NCI-H510A treated with DMSO at 0.1 percent for 48 hours (cell line): ENCODE results near the gene ANGPT4.
"Not testable (repeated sequence)": the region's sequence is repeated elsewhere in the genome, so short reads cannot be mapped to it uniquely, and the experiment has no call there.

Source experiments
- DNase-seq: peaks from one replicate; lab custom pipeline; 2025; lab: John Stamatoyannopoulos, UW

ANGPT4 gene

DNA sequence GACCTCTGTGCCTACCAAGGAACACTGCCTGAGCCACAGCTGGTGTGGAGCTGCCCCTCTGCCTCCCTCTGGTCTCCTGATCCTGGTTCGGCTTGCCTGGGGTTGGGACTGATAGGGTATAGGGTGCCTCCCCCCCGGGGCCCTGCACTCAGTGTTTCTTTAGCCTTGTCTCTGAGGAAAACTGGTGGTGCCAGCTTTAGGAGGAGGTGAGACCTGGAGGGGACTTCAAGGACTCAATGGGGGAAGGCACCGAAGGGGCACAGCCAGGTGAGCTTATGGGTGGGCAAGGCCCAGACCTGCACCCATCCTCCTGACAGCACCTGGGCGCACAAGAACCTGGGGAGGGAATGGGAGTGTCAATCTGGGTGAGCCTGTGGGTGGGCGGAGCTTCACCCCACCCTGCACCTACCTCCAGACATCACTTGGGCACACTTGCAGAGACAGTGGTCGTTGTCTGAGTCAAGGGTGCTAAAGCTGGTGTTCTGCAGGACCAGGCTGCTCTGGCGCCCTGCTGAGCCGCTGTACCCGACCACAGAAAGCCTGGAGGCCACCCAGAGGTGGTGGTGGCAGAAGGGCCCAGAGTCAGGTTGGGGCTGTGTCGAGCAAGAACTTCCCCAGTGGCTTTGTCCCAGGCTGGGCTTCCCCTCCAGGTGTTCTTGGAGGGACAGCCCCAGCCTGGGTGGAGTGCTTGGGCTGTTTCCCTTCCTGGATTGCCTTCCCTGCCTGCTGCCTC is 42.1 kb downstream of the ANGPT4 start:
- no peak for DNase-seq

DNA sequence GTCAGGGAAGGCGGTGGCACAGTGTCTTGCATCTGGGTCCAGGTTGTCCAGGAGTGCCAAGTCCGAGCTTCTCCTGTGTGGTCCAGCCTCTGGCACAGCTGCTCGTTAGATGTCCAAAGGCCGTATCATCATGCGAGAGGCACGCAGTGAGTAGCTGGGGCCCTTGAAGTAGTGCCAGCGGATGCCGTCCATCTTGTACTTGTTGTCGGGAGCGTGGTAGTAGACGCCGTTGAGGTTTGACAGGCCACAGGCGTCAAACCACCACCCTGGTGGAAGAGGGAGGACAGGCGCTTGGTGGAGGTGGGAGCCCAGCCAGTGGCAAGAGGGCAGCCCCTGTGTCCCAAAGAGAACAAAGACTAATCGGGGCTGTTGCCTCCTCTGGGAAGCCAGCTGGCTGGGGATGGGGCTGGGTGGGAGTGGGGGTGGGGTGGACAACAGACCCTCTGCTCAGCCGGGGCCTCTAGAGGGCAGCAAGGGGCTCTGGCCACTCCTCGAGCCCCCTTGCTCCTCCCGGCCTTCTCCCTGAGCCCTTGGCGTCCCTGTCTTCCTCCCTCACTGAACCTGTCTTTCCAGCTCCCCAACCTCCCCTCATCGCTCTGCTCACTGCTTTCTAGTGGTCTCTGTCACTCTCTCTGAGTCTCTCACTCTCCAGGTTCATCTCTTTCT is 43.1 kb downstream of the ANGPT4 start:
- DNase-seq, result no peak

DNA sequence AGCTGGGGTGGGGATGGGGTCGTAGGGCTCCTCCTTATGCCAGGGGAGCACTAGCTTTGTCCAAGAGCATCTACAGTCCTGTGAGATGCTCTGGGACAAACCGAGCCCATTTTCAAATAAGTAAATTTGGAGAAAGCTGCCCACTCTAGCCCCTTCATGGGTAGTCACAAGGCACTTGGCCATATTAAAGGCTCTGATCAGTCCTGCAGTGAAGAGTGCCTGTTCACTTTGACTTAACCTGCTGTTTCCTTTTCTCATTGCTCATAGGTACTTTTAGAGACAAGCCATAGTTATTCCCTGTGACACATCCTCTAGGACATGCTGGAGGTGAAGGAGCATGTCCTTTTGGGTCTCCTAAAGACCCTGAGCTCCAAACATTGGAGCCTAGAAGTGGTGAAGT is 44.2 kb downstream of the ANGPT4 start:
- no peak for DNase-seq

DNA sequence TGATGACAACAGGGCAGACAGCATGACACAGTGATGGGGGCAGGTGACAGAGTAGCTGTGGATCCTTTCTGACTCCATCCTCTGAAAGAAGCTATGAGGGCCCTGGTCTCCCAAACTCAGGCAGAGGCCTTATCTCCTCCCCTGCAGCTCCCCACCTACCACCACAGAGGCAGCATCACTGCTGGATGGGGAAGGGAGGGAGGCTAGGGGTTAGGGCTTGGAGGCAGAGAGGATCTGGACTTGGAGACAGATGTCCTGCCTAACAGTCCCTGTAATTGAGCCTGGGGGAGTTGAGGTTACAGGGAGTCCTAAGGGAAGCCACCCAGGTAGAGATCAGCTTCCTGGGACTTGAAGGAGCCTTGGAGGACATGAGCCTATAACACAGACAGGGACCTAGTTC is 44.7 kb downstream of the ANGPT4 start:
- no peak for DNase-seq

DNA sequence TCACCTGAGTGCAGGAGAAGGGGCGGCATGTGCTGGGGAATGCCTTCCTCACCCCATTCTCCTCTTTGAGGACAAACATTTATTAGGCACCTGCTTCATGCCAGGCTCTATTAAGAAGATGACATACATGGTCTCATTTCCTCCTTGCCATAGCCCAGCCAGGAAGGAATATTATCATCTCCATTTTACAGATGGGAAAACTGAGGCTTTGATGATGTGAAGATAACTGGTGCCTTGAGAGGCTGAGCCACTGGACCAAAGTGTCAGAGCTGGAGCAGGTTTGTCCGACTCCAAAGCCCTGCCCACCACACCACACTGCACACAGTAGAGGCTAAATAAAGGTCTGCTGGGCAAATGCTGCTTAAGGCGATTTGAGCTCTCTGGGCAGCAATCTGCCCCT is 45.4 kb downstream of the ANGPT4 start:
- no peak for DNase-seq

DNA sequence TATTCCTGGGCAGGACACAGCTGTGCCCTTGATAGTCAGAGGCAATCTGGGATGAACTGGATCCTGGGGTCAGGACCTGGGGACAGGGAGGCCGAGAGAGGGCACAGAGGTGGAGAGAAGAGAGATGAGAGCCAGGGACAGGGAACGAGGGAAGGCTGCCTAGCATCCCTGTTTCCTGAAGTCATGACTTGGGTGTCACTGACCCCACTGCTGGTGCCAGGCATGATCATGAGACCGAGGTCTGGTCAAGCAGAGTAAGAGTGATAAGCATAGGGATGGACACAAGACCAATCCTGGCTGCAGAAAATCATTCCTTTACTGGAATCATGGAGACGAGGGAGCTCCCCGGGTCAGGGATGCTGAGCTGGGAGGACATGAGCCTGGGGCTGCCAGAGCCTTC is 46.5 kb downstream of the ANGPT4 start:
- no peak for DNase-seq

DNA sequence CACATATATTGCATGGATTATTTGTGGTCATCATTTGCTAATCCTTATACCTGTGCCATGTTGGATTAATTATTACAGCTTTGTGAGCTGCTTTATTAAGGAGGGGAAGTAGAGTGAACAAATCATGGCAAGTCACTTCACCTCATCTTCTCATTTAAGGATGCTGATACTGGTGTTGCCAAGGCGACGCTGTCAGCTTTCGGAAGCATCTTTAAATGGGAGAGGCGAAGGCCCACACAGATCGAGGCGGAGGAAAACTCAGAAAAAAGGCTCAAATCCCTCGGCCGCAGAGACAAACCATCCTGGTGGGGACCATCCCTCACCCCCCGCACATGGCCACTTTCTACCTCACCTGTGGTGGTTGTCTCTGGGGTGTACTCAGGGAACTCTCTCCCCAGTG is 47.9 kb downstream of the ANGPT4 start:
- no peak for DNase-seq

DNA sequence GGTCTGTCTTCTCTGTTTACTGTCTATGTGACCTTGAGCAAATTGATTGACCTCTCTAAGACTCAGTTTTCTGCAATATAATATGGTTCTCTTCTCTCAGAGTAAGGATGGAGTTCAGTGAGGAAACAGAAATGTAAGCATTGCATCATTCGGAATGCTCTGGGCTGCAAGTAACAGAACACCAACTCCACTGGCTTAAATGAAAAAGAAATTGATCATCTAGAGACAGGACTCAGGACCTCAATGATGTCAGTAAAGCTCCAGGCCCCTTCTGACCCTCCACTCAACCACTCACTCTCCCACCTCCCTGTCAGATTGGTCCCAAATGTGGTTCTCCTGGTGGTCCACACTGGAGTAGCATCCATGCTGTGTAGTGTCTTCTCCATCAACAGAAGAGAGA is 50.7 kb downstream of the ANGPT4 start:
- no peak for DNase-seq

DNA sequence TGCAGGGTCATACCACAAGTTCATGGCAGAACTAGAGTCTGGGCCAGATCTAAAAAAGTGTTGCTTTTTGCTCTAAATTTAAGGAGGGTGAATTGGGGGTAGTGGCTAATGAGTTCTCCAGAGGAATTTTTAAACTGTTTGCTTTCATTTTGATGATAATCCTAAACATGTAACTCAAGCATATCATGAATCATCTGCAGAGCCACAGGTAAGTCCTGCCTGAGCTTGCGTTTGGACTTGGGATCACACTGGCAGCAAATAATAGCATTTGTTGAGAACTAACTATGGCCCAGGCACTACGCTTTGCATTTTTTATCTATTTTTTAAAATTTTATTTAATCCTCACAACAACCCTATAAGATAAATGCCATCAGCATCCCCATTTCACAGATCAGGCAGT is 55.2 kb downstream of the ANGPT4 start:
- no peak for DNase-seq

DNA sequence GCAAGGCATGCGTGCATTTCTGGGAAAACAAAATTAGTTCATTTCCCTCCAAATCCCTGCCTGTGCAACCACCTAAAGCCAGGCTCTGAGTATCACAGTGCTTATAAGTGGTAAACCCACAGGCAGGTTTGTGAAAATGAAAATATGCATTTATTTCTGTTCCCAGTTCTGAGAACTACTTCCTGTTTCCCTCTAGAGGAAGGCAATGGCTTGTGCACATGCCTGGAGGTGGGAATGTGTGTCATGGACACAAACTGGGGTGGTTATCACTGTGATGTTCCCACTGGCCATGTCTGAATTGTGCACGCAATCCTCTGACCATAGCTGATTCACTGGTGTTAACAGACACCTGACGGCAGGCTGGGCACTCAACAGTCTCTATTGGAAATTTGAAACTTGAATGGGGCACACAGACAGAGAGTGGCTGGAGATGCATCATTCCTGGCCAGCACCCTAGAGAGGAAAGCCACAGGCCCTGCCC is 56.3 kb downstream of the ANGPT4 start:
- DNase-seq, result no peak

DNA sequence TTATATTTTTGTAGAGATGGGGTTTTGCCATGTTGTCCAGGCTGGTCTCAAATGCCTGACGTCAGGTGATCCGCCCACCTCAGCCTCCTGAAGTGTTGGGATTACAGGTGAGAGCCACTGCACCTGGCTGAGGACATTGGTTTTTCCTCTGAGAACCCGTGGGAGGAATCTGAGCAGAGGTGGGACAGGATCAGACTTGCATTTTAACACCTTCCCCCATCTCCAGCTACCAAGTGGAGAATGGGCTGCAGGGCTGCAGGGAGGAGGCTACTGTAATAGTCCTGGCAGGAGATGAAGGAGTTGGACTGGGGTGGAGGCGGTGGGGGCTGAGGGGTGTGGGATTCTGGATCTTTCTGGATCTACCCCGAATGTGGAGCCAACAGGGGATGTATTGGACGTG is 58.1 kb downstream of the ANGPT4 start:
- DNase-seq, result no peak

DNA sequence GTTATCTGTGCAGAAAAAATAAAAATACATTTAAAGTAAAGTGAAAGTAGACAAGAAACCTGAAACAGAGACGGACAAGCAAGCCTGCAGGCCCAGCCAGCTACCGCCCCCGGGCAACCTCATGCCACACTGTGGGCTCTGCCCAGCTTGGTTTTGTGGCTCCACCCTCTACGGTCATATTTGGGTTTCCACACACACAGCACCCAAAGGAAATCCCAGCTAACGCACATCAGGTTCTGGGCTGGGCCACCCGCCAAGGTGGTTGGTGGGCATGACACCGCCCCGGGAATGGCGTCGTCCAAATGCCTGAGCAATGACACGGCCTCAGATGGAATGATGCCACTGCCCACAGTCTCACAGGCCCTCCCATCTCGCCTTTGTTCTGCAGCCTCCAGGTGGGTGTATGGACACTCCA is 59.8 kb downstream of the ANGPT4 start:
- DNase-seq, result no peak

DNA sequence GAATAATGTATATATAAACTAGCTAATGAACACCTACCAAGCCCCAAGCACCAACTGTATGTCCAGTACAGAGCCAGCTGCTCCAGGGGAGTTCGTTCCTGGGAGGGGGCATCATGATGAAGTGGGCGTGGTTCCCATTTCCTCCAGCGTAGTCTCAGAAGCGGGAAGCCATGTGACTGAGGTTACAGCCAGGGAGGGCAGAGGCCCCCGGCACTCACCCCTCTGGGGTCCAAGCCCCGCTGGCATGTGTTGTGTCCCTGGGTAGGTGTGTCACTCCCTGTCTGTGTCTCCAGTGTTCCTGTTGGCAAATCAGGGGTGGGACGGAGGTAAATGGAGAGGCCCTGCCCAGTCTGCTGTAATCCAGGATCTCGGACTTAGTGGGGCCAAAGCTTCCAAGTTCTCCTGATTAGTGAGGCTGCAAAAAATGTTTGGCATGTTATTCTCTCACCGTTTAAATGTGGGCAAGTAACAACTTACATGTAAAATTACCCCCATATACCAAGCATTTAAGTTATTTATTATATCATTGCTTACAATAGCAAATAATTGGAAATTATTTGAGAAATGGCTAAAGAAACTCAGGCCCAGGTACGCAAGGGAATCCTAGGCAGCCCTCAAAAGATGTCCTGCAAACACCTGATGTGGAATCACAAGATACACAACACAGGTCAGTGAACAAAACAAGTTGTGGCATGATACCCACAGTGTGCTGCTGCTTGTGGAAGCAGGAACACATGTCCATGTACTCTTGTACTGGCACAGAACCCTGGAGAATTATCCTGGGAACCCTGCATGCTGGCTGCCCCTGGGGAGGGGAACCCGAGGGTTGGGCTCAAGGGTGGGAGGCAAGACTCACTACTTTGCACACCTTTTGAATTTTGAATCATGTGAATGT is 60.4 kb downstream of the ANGPT4 start:
- DNase-seq, result no peak

DNA sequence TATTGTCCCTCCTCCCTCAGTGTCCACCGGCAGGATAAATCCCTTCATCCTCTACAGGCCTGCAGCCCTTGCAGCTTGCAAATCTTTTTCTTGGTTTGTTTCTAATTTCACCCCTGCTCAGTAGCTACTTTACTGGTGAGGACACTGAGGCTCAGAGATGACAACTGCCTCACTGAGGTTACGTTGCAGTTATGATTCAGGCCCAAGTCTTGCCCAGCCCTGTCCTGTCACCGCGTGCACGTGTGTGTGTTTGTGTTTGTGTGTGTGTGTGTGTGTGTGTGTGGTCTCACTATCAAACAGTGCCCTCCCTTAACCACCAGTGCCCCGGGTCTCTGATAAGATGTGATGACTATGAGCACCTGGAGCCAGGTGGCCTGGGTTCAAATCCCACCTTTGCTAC is 61.5 kb downstream of the ANGPT4 start:
- DNase-seq, result no peak

DNA sequence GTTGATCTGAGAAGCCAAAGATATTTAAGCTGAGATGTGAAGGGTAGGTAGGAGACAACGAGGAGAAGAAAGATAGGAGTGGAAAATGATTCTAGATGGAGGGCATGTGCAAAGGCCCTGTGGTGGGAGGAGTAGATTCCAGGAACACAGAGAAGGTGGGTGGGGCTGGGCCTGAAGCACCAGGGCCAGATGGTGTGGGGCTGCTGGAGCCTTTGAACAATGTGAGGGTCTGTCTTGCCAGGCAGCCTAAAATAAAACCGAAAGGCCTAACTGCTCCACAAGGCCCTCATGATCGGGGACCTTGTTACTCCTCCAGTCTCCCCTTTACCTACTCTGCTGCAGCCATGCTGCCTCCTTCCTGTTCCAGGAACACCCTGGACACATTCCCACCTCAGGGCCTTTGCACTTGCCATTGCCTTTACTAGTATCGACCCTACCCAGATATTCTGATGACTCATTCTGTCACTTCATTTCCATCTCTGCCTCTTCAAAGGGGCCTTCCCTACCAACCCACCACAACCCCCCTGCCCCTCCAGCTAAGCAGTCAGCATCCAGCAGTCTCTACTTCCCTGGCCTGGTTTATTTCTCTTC is 62.6 kb downstream of the ANGPT4 start:
- DNase-seq, result no peak

DNA sequence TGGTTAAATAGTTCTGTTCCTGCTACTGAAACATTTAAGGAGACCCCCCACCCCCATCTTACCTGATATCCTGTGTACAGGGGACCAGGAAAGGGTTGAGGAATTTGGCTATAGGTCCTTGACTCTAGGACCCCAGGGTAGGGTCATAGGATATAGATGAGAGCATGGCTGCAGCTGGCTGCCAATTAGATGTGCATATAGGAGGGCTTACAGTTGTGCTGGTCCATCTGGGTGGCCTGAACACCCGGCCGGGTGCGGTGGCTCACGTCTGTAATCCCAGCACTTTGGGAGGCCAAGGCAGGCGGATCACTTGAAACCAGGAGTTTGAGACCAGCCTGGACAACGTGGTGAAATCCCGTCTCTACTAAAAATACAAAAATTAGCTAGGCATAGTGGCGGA is 67.4 kb downstream of the ANGPT4 start:
- not testable (repeated sequence) for DNase-seq

DNA sequence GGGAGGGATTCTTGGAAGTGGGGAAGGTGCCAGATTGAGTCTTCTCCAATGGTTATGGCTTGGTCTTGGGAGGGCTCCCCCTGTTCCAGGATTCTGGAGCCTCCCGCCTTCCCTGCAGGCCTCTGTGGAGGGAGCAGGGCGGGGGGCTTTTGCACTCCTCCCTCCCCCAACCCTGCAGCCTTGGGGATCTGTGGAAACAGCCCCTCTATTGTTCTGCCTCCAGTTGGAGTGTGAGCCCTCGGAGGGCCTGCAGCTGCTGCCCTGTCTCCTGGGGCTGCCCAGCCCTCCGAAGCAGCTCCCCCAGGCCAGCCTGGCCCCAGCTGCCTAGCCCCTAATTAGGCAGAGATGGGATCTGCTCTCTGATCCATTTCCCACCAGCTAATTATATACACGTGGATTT is 67.9 kb downstream of the ANGPT4 start:
- DNase-seq, result no peak

DNA sequence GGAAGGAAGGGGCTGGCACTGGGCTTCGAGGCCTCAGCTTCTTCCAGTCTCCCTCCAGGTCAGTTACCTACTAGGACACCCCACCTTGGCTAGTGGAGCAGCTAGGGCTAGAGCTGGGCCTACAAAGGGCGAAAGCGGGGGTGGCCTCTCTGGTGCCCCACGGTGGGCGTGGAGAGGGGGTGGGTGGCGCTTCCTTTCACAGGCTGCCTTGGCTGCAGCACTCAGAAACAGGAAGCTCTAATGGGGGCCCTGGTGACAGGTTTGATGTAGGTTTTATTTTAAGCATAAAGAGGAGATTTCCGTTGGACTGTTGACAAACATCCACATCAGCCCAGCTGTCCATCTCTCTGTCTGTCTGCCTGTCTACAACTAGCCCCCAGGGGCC is 69.2 kb downstream of the ANGPT4 start:
- no peak for DNase-seq

DNA sequence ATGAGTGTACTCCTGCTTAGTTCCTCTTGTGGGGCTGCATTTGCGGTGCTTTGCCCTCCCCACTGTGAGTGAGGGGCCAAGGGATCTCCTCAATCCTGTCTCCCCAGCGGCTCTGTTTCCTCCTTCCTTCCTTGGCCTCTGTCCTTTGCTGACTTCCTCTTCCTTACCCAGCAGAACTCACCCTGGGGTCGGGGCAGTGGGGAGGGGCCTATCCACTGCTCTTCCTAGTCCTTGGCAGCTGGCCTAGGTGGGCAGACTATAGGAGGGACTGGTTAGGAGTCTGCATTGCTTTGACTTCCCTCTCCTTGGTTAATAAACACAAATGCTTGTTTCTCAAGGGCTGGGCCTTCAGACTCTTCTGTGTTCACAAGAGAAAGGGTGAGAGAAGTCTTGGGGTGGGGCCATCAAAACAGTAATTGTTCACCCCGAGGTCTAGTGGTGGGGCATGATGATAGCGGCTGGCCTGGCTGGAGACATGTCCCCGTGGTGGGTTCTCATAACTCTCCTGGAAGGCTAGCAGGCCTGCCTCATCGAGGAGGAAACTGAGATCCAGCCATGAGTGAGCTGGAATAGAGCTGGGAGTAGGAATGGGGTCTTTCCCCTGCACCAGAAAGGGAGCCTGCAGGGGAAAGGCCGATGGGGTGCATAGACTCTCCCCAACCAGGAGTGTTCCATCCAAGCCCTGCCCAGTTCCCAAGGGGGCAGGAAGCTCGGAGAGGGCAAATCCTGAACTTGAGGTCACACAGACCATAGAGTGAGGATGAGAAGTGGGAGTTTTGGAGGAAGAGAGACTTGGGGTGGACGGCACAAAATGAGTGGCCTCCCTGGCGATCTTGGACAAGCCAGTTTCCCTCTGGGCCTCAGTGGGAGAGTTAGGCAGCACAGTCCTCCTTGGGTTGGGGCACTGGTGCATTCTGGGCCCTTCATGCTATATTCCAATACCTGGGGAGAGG is 69.9 kb downstream of the ANGPT4 start:
- DNase-seq, result no peak

DNA sequence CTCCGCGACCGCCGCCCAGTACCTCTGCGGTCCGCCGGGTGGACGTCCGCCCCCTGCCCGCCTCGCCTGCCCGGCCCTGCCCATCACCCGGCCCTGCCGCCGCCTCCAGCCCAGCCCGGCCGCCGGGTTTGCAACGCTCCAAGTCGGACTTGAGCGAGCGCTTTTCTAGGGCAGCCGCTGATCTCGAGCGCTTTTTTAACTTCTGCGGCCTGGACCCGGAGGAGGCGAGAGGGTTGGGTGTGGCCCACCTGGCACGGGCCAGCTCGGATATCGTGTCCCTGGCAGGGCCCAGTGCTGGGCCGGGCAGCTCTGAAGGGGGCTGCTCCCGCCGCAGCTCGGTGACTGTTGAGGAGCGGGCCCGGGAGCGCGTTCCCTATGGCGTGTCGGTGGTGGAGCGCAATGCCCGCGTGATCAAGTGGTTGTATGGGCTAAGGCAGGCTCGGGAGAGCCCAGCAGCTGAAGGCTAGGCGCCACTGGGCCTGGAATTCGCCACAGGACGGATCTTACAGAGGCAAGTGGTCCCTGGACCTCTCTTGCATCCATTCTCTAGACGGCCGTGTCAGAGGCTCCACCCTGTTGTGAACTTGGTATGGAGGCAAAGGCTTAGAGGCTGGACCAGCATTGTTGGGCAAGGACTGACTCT is 70.8 kb downstream of the ANGPT4 start:
- no peak for DNase-seq
